ENCODE measurements around the gene SYCE1L. TPM values are rescaled to one million over a fixed set of nuclear protein-coding genes. Genes with fewer than 3 reads are reported as not detected.
"Not testable (repeated sequence)": the region's sequence is repeated elsewhere in the genome, so short reads cannot be mapped to it uniquely, and the experiment has no call there.

SYCE1L gene
- total RNA-seq, 6 donors from 2014 or later, result 4.3 to 5.8 TPM; not detected in 4

- no peak for TF ChIP-seq EP300 (IDR thresholded peaks at IDR 0.05)
- no peak for TF ChIP-seq POLR2AphosphoS5 (IDR thresholded peaks at IDR 0.05)
- TF ChIP-seq, protein P1, sequence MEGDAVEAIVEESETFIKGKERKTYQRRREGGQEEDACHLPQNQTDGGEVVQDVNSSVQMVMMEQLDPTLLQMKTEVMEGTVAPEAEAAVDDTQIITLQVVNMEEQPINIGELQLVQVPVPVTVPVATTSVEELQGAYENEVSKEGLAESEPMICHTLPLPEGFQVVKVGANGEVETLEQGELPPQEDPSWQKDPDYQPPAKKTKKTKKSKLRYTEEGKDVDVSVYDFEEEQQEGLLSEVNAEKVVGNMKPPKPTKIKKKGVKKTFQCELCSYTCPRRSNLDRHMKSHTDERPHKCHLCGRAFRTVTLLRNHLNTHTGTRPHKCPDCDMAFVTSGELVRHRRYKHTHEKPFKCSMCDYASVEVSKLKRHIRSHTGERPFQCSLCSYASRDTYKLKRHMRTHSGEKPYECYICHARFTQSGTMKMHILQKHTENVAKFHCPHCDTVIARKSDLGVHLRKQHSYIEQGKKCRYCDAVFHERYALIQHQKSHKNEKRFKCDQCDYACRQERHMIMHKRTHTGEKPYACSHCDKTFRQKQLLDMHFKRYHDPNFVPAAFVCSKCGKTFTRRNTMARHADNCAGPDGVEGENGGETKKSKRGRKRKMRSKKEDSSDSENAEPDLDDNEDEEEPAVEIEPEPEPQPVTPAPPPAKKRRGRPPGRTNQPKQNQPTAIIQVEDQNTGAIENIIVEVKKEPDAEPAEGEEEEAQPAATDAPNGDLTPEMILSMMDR (IDR thresholded peaks at IDR 0.05), result no peak
- TF ChIP-seq POLR2A (IDR thresholded peaks at IDR 0.05), result no peak
- no peak overlapping the region for H3K27ac ChIP-seq
- DNase-seq (no peak), ATAC-seq (ENCODE audit: low FRiP score in 2 of 2) (no peak)
- no peak overlapping the region for H3K4me3 ChIP-seq
- no peaks in the 10 kb centered on the region for H3K4me1 ChIP-seq
- H3K9me3 ChIP-seq, result no peaks in the 10 kb centered on the region
- no peaks in the 10 kb centered on the region for H3K27me3 ChIP-seq
- no peaks in the 10 kb centered on the region for H3K36me3 ChIP-seq
- WGBS, 2 donors, result 67 to 75% methylated on average over 5 of the region's 5 CpGs
Measured at GRCh38 chr16:77238593-77238992, 39.4 kb downstream of the SYCE1L start.

- H3K9me3 ChIP-seq; H3K36me3 ChIP-seq; H3K27me3 ChIP-seq; H3K4me3 ChIP-seq; H3K27ac ChIP-seq; DNase-seq; ATAC-seq (ENCODE audit: low FRiP score in 2 of 2); H3K4me1 ChIP-seq: not testable (repeated sequence)
- WGBS, 2 donors, result 97 to 98% methylated on average over 5 of the region's 5 CpGs
Measured at GRCh38 chr16:77242471-77242870, 43.3 kb downstream of the SYCE1L start.

- TF ChIP-seq POLR2AphosphoS5 (IDR thresholded peaks at IDR 0.05) (no peak), POLR2A (IDR thresholded peaks at IDR 0.05) (no peak), EP300 (IDR thresholded peaks at IDR 0.05) (no peak)
- TF ChIP-seq, protein P1 (IDR thresholded peaks at IDR 0.05), result no peak
- no peaks in the 10 kb centered on the region for H3K36me3 ChIP-seq
- DNase-seq, result no peak
- H3K4me1 ChIP-seq, result no peaks in the 10 kb centered on the region
- no peaks in the 10 kb centered on the region for H3K27me3 ChIP-seq
- WGBS, 2 donors, result 71 to 83% methylated on average over 1 to 2 of the region's 2 CpGs
- ATAC-seq (ENCODE audit: low FRiP score in 2 of 2), result peak in 1 of 2 donors; percentile 70
- H3K27ac ChIP-seq, result no peak overlapping the region
- H3K9me3 ChIP-seq, result no peaks in the 10 kb centered on the region
- no peak overlapping the region for H3K4me3 ChIP-seq
Measured at GRCh38 chr16:77246150-77246549, 46.9 kb downstream of the SYCE1L start.

DNA sequence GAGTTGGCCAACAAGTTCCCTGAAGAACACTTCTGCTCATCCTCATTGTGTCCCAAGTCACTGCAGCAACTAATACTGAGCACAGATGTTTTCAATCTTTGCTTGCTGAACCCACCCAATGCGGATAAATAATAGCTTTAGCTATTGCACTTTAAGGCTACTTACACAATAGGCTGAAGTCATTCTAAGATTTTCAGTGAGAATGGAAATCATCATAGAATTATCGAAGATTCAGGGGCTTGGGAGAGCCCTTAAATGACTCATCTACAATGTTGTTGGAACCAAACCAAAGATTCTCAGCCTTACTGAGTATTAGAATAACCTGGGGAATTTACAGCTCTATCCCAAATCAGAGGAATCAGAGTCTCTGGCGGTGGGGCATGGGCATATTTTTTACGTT lies 51.2 kb downstream of the SYCE1L start:
- WGBS, 2 donors, result 86 to 87% methylated on average over 4 of the region's 4 CpGs
- H3K9me3 ChIP-seq, result no peaks in the 10 kb centered on the region

More for the DNA sequence above, 51.2 kb downstream of the SYCE1L start:
- ATAC-seq (ENCODE audit: low FRiP score in 2 of 2) (peak in 1 of 2 donors; percentile 54), DNase-seq (no peak)
- no peak for TF ChIP-seq POLR2A (IDR thresholded peaks at IDR 0.05)
- TF ChIP-seq EP300 (IDR thresholded peaks at IDR 0.05), result no peak
- no peak for TF ChIP-seq POLR2AphosphoS5 (IDR thresholded peaks at IDR 0.05)
- TF ChIP-seq, protein P1 (IDR thresholded peaks at IDR 0.05), result no peak
- Histone ChIP-seq H3K36me3 (no peaks in the 10 kb centered on the region), H3K4me3 (no peak overlapping the region), H3K27me3 (no peaks in the 10 kb centered on the region), H3K27ac (no peak overlapping the region), H3K4me1 (no peaks in the 10 kb centered on the region)

Other genes with a start within 250 kb of the SYCE1L start
- 10 to 100 TPM; 32.1 to 75.2 (median 52.5) TPM for gene MON1B, start 8.2 kb upstream of the SYCE1L start, total RNA-seq
- under 1 TPM in 1 of 6 donors, not detected in 5; 0.13 TPM for gene ADAMTS18, start 235.6 kb downstream of the SYCE1L start, total RNA-seq